DOHH2 (cell line): ENCODE data around the gene KIR2DL3.
"Not testable (repeated sequence)": the region's sequence is repeated elsewhere in the genome, so short reads cannot be mapped to it uniquely, and the experiment has no call there.

Experiments
- CTCF ChIP-seq: fragments of 200-600 bp; sonication (generic); IDR thresholded peaks from one replicate; pipeline ENCODE4 v1.5.1; 2014; ENCODE audit warnings: antibody characterized with exemption, mild to moderate bottlenecking, low read depth, low read length; ENCODE audit not compliant: poor library complexity, severe bottlenecking
- EZH2phosphoT487 ChIP-seq: fragments of 200-600 bp; sonication (generic); IDR thresholded peaks from 2 replicates; pipeline ENCODE4 v1.6.1; 2017; ENCODE audit warnings: borderline replicate concordance, mild to moderate bottlenecking, antibody characterized with exemption, low read length, moderate library complexity, mixed read lengths

- TF ChIP-seq CTCF, EZH2phosphoT487: not testable (repeated sequence)
Measured at GRCh38 chr19:54771018-54771960, 33.0 kb downstream of the KIR2DL3 start.
